HCT116 (cell line): ENCODE data around the gene ZDBF2.

ENCODE experiments used
- CTCF ChIP-seq, 3 experiments: fragments of 200-600 bp in 1 of 3; sonication (generic) in 1 of 3; IDR thresholded peaks in 2 of 3; conservative IDR thresholded peaks in 1 of 3; 2 replicates each; pipeline ENCODE4 v1.5.1; 2012 to 2017; ENCODE audit warnings: low read depth in 2 of 3, low read length in 2 of 3, antibody characterized with exemption in 1 of 3, borderline replicate concordance in 1 of 3, control low read depth in 1 of 3, mild to moderate bottlenecking in 1 of 3, mixed read lengths in 1 of 3, mixed run types in 1 of 3, moderate library complexity in 1 of 3; ENCODE audit not compliant: insufficient read depth in 1 of 3
- EGR1 ChIP-seq: IDR thresholded peaks from 2 replicates; pipeline ENCODE4 v1.6.1; 2012; ENCODE audit warnings: low read depth
- JUND ChIP-seq: IDR thresholded peaks from 2 replicates; pipeline ENCODE4 v1.6.1; 2012
- MAX ChIP-seq: IDR thresholded peaks from 2 replicates; pipeline ENCODE4 v1.6.1; 2012
- POLR2A ChIP-seq: IDR thresholded peaks from 2 replicates; pipeline ENCODE4 v1.7.0; 2011; ENCODE audit warnings: borderline replicate concordance; ENCODE audit not compliant: insufficient read depth, insufficient read length; ENCODE audit errors: extremely low read depth
- POLR2AphosphoS5 ChIP-seq: IDR thresholded peaks from 2 replicates; pipeline ENCODE4 v1.6.1; 2011; ENCODE audit warnings: mild to moderate bottlenecking, low read depth, low read length, moderate library complexity
- ZNF274 ChIP-seq: fragments of 200-500 bp; sonication (Bioruptor generic); IDR thresholded peaks from 2 replicates; pipeline ENCODE4 v1.6.1; 2014; ENCODE audit warnings: mild to moderate bottlenecking, low read depth, low read length, inconsistent platforms

- no peak for TF ChIP-seq CTCF (IDR thresholded peaks at IDR 0.05 in 2 of 3, conservative IDR thresholded peaks at IDR 0.05 in 1 of 3; ENCODE audit: borderline replicate concordance in 1 of 3, insufficient read depth in 1 of 3, low read depth in 2 of 3, low read length in 2 of 3)
- no peak for TF ChIP-seq POLR2AphosphoS5
- TF ChIP-seq MAX: no peak
- TF ChIP-seq JUND: no peak
- no peak for TF ChIP-seq POLR2A
- TF ChIP-seq EGR1: no peak
- no peak for TF ChIP-seq ZNF274
Measured at GRCh38 chr2:206232287-206233035, 42.0 kb upstream of the ZDBF2 start.
